ENCODE measurements around the gene INSYN2B.
A peak's percentile ranks its signal among the peaks of the same experiment; 100 is the strongest.

The INSYN2B gene

DNA sequence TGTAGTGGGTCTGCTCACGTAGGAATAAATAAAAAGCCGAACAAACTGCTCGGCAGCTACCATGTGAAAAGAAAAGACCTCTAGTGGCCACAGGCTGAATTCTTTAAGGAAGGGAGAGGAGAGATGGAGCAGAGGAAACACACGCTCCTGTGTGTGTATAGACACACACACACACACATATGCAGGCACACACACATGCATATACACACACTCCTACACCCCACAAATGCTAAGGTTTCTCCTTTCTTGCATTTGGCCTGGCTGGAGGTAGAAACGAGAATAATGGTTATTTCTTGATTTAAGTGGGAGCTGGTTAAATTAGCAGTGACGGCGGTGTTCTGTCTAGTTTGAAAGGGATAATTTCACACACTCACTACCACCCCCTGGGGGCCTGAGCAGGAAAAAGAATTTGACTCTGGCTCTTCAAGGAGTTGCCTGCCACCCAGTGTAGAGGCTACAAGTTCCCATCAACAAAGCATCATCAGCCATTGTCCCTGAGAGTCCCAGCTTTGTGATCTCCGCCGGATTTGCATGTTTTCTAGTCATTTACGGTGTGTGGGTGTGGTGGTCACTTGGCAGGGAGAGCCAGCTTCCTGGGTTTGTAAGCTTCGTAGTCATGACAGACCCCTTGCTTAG lies at the start of gene INSYN2B:
TSS of gene INSYN2B (minus strand) at position 78 of the 636 bp plus-strand sequence. CDS start 96,597 bp downstream, outside the sequence.
- DNase-seq: peak; percentile 34
- Mint-ChIP-seq H3K27ac (no peak within 1 kb of the TSS), H3K36me3 (ENCODE audit: low read depth) (peaks cover 63% of the 10 kb centered on the region), H3K4me1 (ENCODE audit: low read depth) (no peaks in the 10 kb centered on the region), H3K27me3 (no peaks in the 10 kb centered on the region), H3K4me3 (no peak within 1 kb of the TSS), H3K9me3 (no peaks in the 10 kb centered on the region)

DNA sequence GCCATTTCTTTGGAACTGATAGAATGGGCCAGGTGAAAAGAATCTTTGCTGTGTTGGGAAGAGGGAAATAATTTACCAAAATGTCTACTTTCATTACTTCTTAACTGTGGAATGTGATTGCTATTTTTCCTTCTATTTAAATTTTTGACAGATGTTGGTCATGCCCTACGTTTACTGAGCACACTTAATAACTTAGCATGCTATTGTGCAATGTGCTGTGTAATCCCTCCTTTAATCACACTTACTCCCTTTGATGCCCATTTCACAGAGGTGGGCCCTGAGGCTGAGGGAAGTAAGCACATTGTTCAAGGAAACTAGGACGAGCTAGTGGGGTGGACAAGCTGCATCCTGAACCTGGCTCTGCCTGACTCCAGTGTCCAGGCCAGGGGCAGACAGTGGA lies 47.8 kb upstream of the INSYN2B start:
- no peak overlapping the region for H3K4me3 Mint-ChIP-seq
- no peaks in the 10 kb centered on the region for H3K27me3 Mint-ChIP-seq
- peaks cover 94% of the 10 kb centered on the region for H3K36me3 Mint-ChIP-seq (ENCODE audit: low read depth)
- peaks cover 4% of the 10 kb centered on the region for H3K4me1 Mint-ChIP-seq (ENCODE audit: low read depth)
- no peak overlapping the region for H3K27ac Mint-ChIP-seq
- H3K9me3 Mint-ChIP-seq: no peaks in the 10 kb centered on the region
- no peak for DNase-seq

DNA sequence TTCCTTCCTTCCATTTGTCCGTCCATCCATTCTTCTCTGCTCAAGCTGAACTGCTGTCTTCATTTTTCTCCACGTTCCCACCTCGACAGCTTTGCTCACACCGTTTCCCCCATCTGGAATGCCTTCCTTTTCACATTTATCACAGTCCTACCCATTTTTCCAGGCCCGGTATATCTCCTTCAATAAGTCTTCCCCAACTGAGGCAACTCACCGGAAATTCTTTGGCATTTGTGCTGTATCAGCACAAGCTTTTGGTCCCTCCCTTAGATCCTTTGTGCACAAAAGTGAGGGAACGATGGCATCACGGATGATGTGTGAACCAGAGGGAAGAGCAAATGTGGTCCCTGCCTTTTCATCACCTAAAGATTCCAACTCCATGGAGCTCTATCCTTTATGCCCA lies 45.6 kb upstream of the INSYN2B start:
- no peaks in the 10 kb centered on the region for H3K9me3 Mint-ChIP-seq
- no peak overlapping the region for H3K4me3 Mint-ChIP-seq
- no peaks in the 10 kb centered on the region for H3K27me3 Mint-ChIP-seq
- DNase-seq: no peak
- no peaks in the 10 kb centered on the region for H3K4me1 Mint-ChIP-seq (ENCODE audit: low read depth)
- H3K27ac Mint-ChIP-seq: no peak overlapping the region
- peaks cover 97% of the 10 kb centered on the region for H3K36me3 Mint-ChIP-seq (ENCODE audit: low read depth)

DNA sequence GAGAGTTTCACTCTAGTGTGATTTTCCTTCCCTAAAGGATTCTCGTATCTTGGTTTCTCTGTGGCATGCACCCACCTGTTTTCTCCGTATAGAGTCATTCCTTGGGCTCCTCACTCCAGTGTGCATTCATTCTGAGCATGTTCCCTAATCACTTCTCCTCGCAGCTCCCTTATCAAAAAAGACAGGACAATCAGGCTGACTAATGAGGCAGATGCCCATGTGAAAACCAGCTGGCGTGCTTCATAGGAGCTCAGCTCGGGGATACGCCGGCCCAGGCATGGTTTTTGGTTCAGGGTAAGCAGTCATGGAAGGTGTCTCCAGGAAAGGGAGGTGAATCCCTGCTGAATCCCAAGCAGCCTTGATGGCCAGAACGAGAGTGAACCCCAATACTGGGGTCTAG lies 41.2 kb upstream of the INSYN2B start:
- no peak for DNase-seq
- Mint-ChIP-seq H3K27me3 (no peaks in the 10 kb centered on the region), H3K4me1 (ENCODE audit: low read depth) (no peaks in the 10 kb centered on the region), H3K27ac (no peak overlapping the region), H3K9me3 (no peaks in the 10 kb centered on the region), H3K36me3 (ENCODE audit: low read depth) (peaks cover 97% of the 10 kb centered on the region), H3K4me3 (no peak overlapping the region)

DNA sequence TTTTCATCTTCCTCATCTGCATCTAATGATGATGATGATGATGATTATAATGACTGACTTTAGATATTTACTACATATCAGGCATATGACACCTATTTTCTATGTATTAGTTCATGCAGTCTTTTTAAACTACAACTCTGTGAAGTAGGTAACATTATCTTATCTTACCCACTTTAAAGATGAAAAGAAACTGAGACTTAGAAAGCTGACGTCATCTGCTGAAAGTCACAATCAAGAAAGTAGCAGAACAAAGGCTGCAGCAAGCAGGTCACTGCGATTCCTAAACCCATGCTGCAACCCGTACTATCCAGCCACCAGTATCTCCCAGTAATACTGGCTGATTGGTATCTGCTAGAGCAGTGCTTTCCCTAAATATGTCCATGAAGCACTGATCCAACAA lies 40.1 kb upstream of the INSYN2B start:
- Mint-ChIP-seq H3K4me3 (no peak overlapping the region), H3K36me3 (ENCODE audit: low read depth) (peaks cover 94% of the 10 kb centered on the region), H3K27ac (no peak overlapping the region), H3K27me3 (no peaks in the 10 kb centered on the region), H3K4me1 (ENCODE audit: low read depth) (no peaks in the 10 kb centered on the region), H3K9me3 (no peaks in the 10 kb centered on the region)
- no peak for DNase-seq

DNA sequence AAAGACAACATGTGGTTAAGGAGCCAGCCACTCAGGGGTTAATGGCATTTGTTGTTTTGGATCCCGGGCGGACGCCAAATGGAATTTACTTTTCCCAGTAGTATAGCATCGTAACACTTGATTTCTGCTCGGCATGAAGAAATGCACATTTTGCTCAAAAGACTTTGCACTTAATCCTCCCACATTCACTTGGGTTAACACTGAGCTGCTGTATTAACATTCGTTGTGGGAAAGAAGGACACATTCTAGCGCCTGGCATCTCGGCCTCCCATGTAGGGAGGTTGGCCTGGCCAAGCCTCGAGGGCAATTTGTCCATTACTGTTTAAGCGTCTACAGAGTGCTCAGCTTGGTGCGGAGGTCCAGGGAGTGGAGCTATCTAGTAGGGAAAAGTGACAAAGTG lies 32.3 kb upstream of the INSYN2B start:
- H3K27ac Mint-ChIP-seq: no peak overlapping the region

DNA sequence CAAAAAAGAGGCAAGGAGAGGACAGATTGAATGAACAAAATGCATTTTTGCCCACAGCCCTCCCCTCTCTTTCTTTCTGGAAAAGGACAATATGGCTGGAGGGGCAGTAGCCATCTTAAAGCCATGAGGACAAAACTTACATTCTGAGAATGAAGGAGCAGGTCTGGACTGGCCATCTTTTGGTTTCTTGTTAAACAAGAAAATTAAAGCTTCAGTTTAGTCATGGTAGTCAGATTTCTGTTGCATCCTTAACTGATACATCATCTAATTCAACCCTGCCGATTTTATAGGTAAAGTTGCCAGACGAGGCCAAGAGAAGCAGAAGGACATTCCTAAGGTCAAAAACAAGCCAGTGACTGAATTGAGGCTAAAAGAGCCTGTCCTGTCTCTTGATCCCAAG lies 31.5 kb upstream of the INSYN2B start:
- no peak overlapping the region for H3K27ac Mint-ChIP-seq
- peaks cover 82% of the 10 kb centered on the region for H3K36me3 Mint-ChIP-seq (ENCODE audit: low read depth)
- no peak for DNase-seq
- no peaks in the 10 kb centered on the region for H3K9me3 Mint-ChIP-seq
- H3K27me3 Mint-ChIP-seq: no peaks in the 10 kb centered on the region
- H3K4me3 Mint-ChIP-seq: no peak overlapping the region
- H3K4me1 Mint-ChIP-seq (ENCODE audit: low read depth): no peaks in the 10 kb centered on the region

More for the DNA sequence above, 32.3 kb upstream of the INSYN2B start:
- Mint-ChIP-seq H3K36me3 (ENCODE audit: low read depth) (peaks cover 82% of the 10 kb centered on the region), H3K4me1 (ENCODE audit: low read depth) (no peaks in the 10 kb centered on the region), H3K4me3 (no peak overlapping the region), H3K27me3 (no peaks in the 10 kb centered on the region), H3K9me3 (no peaks in the 10 kb centered on the region)
- no peak for DNase-seq

DNA sequence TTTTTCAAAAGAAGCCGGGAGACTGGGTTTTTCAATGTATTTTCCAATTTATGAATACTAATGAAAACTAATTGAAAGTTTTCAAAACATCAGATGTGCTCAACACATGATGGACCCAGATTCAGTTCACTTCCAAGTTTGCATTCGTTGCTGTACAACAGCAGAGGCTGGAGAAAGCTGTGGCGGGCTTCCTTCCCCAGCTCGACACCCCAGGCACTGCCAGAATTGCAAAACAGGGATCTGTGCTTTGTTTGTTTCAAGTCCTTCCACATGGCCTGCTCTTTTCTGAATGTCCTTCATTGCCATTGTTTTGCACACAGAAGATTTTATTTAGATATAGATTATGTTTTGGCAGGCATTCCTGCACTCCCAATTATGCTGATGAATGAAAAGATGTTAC lies 30.3 kb upstream of the INSYN2B start:
- no peaks in the 10 kb centered on the region for H3K4me1 Mint-ChIP-seq (ENCODE audit: low read depth)
- no peak for DNase-seq
- H3K36me3 Mint-ChIP-seq (ENCODE audit: low read depth): peaks cover 81% of the 10 kb centered on the region
- no peak overlapping the region for H3K27ac Mint-ChIP-seq
- no peak overlapping the region for H3K4me3 Mint-ChIP-seq
- no peaks in the 10 kb centered on the region for H3K27me3 Mint-ChIP-seq
- no peaks in the 10 kb centered on the region for H3K9me3 Mint-ChIP-seq

DNA sequence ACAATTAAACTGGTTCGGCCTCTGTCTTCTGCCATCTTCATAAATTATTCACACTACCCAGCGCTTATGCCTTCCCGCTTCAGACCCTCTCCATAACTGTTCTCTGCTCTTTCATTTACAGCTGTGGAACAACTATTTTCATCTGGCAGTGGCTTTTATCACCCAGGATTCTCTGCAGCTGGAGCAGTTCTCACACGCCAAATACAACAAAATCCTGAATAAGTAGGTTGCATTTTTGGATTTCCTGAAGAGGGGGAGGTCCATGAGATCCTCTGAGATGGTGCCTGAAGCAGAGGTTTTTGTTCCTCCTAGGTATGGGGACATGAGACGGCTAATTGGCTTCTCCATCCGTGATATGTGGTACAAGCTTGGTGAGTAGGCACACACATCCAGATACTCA lies 28.1 kb upstream of the INSYN2B start:
- H3K9me3 Mint-ChIP-seq: no peaks in the 10 kb centered on the region
- DNase-seq: no peak
- peaks cover 83% of the 10 kb centered on the region for H3K36me3 Mint-ChIP-seq (ENCODE audit: low read depth)
- no peak overlapping the region for H3K27ac Mint-ChIP-seq
- H3K4me3 Mint-ChIP-seq: no peak overlapping the region
- H3K27me3 Mint-ChIP-seq: no peaks in the 10 kb centered on the region
- no peaks in the 10 kb centered on the region for H3K4me1 Mint-ChIP-seq (ENCODE audit: low read depth)

DNA sequence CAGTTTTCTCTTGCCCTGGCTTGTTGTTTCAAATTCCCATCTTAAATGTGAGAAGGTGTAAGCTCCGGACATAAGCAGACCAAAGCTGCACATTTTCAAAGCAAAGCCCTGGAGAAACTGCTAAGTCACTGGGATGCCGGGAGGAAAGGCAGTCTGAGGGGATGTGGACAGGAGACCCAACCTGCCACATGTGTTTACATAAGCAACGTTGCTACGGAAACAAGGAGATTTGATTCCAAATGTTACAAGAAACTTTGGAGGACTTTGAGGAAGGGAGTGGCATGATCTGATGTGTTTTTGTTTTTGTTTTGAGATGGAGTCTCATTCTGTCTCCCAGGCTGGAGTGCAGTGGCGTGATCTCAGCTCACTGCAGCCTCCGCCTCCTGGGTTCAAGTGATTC lies 25.7 kb upstream of the INSYN2B start:
- Mint-ChIP-seq H3K4me3 (no peak overlapping the region), H3K36me3 (ENCODE audit: low read depth) (peaks cover 86% of the 10 kb centered on the region), H3K9me3 (no peaks in the 10 kb centered on the region), H3K27me3 (no peaks in the 10 kb centered on the region), H3K4me1 (ENCODE audit: low read depth) (no peaks in the 10 kb centered on the region), H3K27ac (no peak overlapping the region)
- no peak for DNase-seq

DNA sequence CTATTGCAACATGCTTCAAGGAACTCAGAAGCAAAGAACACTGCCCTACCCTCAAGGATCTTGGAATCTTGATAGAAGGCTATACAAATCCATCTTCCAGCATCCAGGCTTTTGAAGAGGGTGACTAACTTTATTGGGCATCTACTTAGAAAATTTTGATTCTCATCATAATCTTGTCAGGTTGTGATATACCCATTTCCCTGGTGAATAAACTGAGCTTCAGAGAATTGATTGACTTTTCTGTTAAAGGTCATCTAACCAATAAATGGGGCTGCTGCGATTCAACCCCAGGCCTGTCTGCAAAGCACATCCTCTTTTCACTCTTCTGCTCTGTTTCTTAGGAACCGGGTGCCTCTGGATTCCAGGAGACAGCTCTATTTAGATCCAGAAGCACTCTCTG lies 19.9 kb upstream of the INSYN2B start:
- Mint-ChIP-seq H3K27ac (no peak overlapping the region), H3K36me3 (ENCODE audit: low read depth) (peaks cover 84% of the 10 kb centered on the region), H3K27me3 (no peaks in the 10 kb centered on the region), H3K4me3 (no peak overlapping the region), H3K9me3 (no peaks in the 10 kb centered on the region), H3K4me1 (ENCODE audit: low read depth) (no peaks in the 10 kb centered on the region)
- no peak for DNase-seq

DNA sequence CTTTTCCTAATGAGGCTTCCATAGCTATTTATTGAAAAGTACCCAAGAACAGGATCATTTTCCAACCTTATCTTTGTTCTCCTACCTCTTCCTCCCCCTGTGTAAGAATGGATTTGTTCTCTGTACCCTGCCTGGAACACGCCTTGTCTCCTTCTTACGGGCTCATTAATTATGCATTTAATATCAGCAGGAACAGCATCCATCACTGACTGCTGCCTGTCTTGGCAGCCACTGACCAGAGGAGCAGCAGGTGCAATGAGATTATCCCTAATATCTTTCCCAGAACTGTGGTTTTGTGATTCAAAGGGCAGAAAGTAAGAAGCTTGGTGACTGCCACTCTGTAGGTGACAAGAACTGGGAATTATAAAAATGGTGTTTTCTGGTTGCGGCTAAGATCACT lies 19.3 kb upstream of the INSYN2B start:
- DNase-seq: no peak
- Mint-ChIP-seq H3K27me3 (no peaks in the 10 kb centered on the region), H3K4me1 (ENCODE audit: low read depth) (no peaks in the 10 kb centered on the region), H3K9me3 (no peaks in the 10 kb centered on the region), H3K36me3 (ENCODE audit: low read depth) (peaks cover 86% of the 10 kb centered on the region), H3K4me3 (no peak overlapping the region), H3K27ac (no peak overlapping the region)

DNA sequence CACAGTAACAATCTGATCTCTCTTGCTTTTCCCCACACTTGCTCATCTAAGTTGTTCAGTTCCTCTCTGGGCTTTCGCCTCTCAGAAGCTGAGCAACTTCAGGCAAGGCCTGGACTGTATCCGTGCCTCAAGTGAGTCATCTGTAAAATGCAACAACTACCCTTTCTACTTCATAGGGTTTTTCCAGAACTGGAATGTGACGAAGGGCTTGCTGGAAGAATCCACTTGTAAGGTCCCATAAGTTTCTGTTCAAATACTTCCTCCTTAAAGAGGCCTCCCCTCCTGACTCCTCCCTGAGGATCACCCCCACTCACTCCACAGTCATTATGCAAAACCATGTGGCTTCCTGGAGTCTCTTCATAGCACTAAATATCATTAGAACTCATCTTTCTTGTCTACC lies 17.5 kb upstream of the INSYN2B start:
- Mint-ChIP-seq H3K36me3 (ENCODE audit: low read depth) (peaks cover 88% of the 10 kb centered on the region), H3K27me3 (no peaks in the 10 kb centered on the region), H3K4me1 (ENCODE audit: low read depth) (no peaks in the 10 kb centered on the region), H3K27ac (peak overlapping the region; percentile 5), H3K4me3 (no peak overlapping the region), H3K9me3 (no peaks in the 10 kb centered on the region)
- no peak for DNase-seq

DNA sequence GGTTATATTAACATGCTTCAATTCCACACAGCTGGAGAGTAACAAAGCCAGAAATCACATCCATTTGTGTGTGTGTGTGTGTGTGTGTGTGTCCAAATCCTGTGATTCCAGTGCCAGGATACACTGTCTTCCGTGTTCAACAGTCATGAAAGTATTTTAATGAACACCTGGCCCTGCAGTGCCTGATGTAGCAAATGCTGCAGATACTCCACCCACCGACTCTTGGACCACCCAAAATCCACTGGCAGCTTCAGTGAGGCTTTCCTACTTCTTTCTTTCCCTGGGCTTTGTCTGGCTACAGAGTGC lies 13.1 kb upstream of the INSYN2B start:
- no peaks in the 10 kb centered on the region for H3K9me3 Mint-ChIP-seq
- H3K4me1 Mint-ChIP-seq (ENCODE audit: low read depth): no peaks in the 10 kb centered on the region
- H3K27ac Mint-ChIP-seq: no peak overlapping the region
- no peak for DNase-seq
- H3K4me3 Mint-ChIP-seq: no peak overlapping the region
- peaks cover 86% of the 10 kb centered on the region for H3K36me3 Mint-ChIP-seq (ENCODE audit: low read depth)
- H3K27me3 Mint-ChIP-seq: no peaks in the 10 kb centered on the region

DNA sequence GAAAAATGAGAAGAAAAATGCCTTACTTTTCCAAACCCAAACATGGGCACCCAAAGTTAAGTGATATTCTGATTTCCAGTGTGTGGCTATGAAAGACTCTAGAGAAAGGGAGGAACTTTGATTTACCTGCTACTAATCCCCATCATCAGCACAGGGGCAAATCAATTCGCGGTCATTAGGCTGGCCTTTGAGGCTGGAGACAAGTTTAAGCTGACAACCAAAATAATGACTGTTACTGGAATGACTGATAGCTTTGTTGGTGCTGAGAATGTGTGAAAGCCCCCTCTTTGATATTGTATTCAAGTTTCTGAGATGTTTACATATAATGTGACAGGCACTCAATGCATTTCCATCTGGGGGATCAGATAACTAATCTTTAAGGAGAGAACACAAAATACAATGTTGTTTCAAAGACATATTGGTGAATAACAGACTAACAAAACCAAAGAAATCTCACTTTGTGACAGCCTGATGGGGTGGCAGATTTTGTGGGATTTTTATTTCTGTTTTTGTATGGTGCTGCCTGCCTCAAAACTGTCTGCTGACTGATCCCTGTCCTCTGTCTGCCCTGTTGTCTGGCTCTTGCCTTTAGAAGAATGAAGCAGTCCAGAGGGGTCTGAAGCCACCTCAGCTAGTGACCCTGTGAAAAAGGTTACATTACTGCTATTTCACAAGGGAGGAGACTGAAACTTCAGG lies 12.6 kb upstream of the INSYN2B start:
- H3K27me3 Mint-ChIP-seq: no peaks in the 10 kb centered on the region
- DNase-seq: no peak
- H3K4me3 Mint-ChIP-seq: no peak overlapping the region
- no peak overlapping the region for H3K27ac Mint-ChIP-seq
- H3K36me3 Mint-ChIP-seq (ENCODE audit: low read depth): peaks cover 84% of the 10 kb centered on the region
- H3K9me3 Mint-ChIP-seq: no peaks in the 10 kb centered on the region
- no peaks in the 10 kb centered on the region for H3K4me1 Mint-ChIP-seq (ENCODE audit: low read depth)
